ENCODE data around the gene FBRSL1. TPM values are rescaled to one million over a fixed set of nuclear protein-coding genes. Genes with fewer than 3 reads are reported as not detected.

The FBRSL1 gene
- total and polyA plus RNA-seq, 2 of the 8 experiments (the other 6 are each of a cell fraction or from before 2014, with no cell fraction given): 18.4 to 109 TPM

DNA sequence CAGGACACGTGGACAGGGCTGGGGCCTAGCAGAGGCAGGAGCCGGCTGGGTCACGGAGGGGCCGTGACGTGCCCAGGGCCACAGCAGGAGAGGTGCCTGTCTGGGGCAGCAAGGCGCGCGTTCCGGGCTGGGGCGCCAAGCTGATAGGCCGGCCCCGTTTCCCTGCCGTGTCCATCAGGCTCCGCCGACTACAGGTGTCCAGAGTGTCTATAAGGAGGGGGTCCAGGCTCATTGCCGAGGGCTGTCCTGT lies 18.5 kb downstream of the FBRSL1 start:
- Histone ChIP-seq H3K9ac (replicated peaks in 1 of 4; ENCODE audit: extremely low read depth in 1 of 4, low read depth in 3 of 4, low read length in 3 of 4) (no peak overlapping the region), H2BK120ac (replicated peaks; ENCODE audit: low read depth, low read length) (no peak overlapping the region), H3K27me3 (replicated peaks in 1 of 4; ENCODE audit: control insufficient read depth in 3 of 4, extremely low read depth in 1 of 4, insufficient read depth in 3 of 4, low read length in 3 of 4) (no peaks in the 10 kb centered on the region; a peak in 2 of 7 replicates), H3K56ac (replicated peaks; ENCODE audit: insufficient read length, low read depth, low read length) (no peak overlapping the region), H4K8ac (ENCODE audit: extremely low read depth, insufficient read depth, low read length) (peak overlapping the region; percentile 25; the same call in 1 of the 2 replicates), H3K18ac (ENCODE audit: extremely low read depth, low read length) (no peak overlapping the region), H4K91ac (replicated peaks; ENCODE audit: insufficient read length, low read length) (no peak overlapping the region), H3K14ac (ENCODE audit: insufficient read length) (no peak overlapping the region), H2BK5ac (ENCODE audit: low read depth, low read length) (no peak overlapping the region), H3K79me1 (ENCODE audit: low read depth, low read length) (peaks cover 21% of the 10 kb centered on the region), H3K23ac (ENCODE audit: insufficient read length) (no peak overlapping the region), H3K4me2 (ENCODE audit: insufficient read depth in 1 of 2, low read depth in 2 of 2, low read length in 2 of 2) (no peak overlapping the region), H2BK12ac (ENCODE audit: low read depth, low read length) (no peak overlapping the region), H2AK5ac (ENCODE audit: low read depth, low read length) (no peak overlapping the region), H3K9me3 (ENCODE audit: insufficient read depth in 2 of 2, low read depth in 1 of 2, low read length in 1 of 2) (no peaks in the 10 kb centered on the region), H3K79me2 (ENCODE audit: control insufficient read depth in 1 of 2, insufficient read depth in 2 of 2, low read length in 2 of 2) (peaks cover 0 to 24% of the 10 kb centered on the region in 2 experiments; a peak in 1 of 4 replicates), H3K4me1 (replicated peaks in 1 of 4; ENCODE audit: control insufficient read depth in 3 of 4, insufficient read depth in 4 of 4, low read length in 3 of 4) (peaks cover 0 to 21% (median 5%) of the 10 kb centered on the region in 4 experiments; a peak in 6 of 7 replicates), H2BK15ac (ENCODE audit: low read length) (no peak overlapping the region), H4K20me1 (replicated peaks in 1 of 2; ENCODE audit: control insufficient read depth in 1 of 2, insufficient read depth in 2 of 2, low read length in 2 of 2) (peaks cover 32 to 35% of the 10 kb centered on the region in 2 experiments), H4K5ac (ENCODE audit: insufficient read length, low read depth, low read length) (no peak overlapping the region), H3K4ac (replicated peaks; ENCODE audit: insufficient read length, low read depth, low read length) (no peak overlapping the region), H2AFZ (ENCODE audit: low read length) (no peak overlapping the region), H3K4me3 (ENCODE audit: extremely low read depth in 1 of 4, insufficient read depth in 2 of 4, low read depth in 3 of 4, low read length in 4 of 4) (no peak overlapping the region), H3K23me2 (ENCODE audit: low read depth, low read length) (no peaks in the 10 kb centered on the region), H3K27ac (ENCODE audit: low read depth, low read length) (no peak overlapping the region), H3K36me3 (ENCODE audit: control insufficient read depth in 2 of 4, insufficient read depth in 4 of 4, low read length in 3 of 4) (peaks cover 0 to 10% (median 0%) of the 10 kb centered on the region in 4 experiments; a peak in 1 of 8 replicates), H2BK20ac (ENCODE audit: low read length) (no peak overlapping the region)
- CTCF ChIA-PET (ENCODE audit: partially characterized antibody): interaction anchor here (0.8 to 4.8 kb wide), 9 partner anchors 9 to 90 kb away, joined by 3 to 26 read pairs (median 5); no protein-coding TSS in a partner anchor
- TF ChIP-seq CEBPB (IDR thresholded peaks at IDR 0.05; ENCODE audit: low read depth, low read length) (no peak), MAFK (IDR thresholded peaks at IDR 0.05; ENCODE audit: low read depth, low read length) (no peak), CREB1 (IDR thresholded peaks at IDR 0.05) (no peak)
- POLR2A ChIA-PET (ENCODE audit: partially characterized antibody): interaction anchor here (0.7 to 1.6 kb wide), 3 partner anchors 16 to 732 kb away, joined by 3 to 4 read pairs (median 3); no protein-coding TSS in a partner anchor
- FAIRE-seq (no peak), DNase-seq (ENCODE audit: low read depth in 1 of 2, low spot score in 2 of 2) (no peak)
- 92% methylated on average over 9 of the region's 16 CpGs; no CpG with 5 or more reads in 1 of the 2 experiments for WGBS, 2 experiments (ENCODE audit: extremely low coverage in 1 of 2, insufficient coverage in 1 of 2, insufficient read length in 1 of 2, insufficient replicate concordance in 2 of 2, low coverage in 1 of 2, low lambda C conversion rate in 2 of 2, missing lambda C conversion rate in 1 of 2)
